PFSK-1 (cell line): ENCODE data around the gene GATA3.

Source experiments
- FOXP2 ChIP-seq: optimal IDR thresholded peaks from 2 replicates; pipeline ENCODE3; 2011; ENCODE audit warnings: borderline replicate concordance, control low read depth, inconsistent platforms; ENCODE audit not compliant: insufficient read depth; ENCODE audit errors: extremely low read length, extremely low read depth
- POLR2AphosphoS5 ChIP-seq: IDR thresholded peaks from 2 replicates; pipeline ENCODE4 v1.6.1; 2012; ENCODE audit warnings: low read depth, mild to moderate bottlenecking, control low read depth, low read length, moderate library complexity
- SIN3A ChIP-seq: IDR thresholded peaks from 2 replicates; pipeline ENCODE4 v1.6.1; 2012; ENCODE audit warnings: mild to moderate bottlenecking, low read length, moderate library complexity, borderline replicate concordance; ENCODE audit not compliant: insufficient read depth
- TAF1 ChIP-seq: IDR thresholded peaks from 2 replicates; pipeline ENCODE4 v1.6.1; 2012; ENCODE audit warnings: low read length, control low read depth, borderline replicate concordance; ENCODE audit not compliant: insufficient read depth
- TF ChIP-seq, protein P1 (sequence below), 2 experiments: IDR thresholded peaks; 2 replicates each; pipeline versions ENCODE4 v1.6.1 to v1.8.0; 2011 to 2012; ENCODE audit warnings: low read depth in 2 of 2, low read length in 2 of 2, control low read depth in 1 of 2, inconsistent platforms in 1 of 2, mild to moderate bottlenecking in 1 of 2, moderate library complexity in 1 of 2; ENCODE audit not compliant: insufficient read depth in 1 of 2

The GATA3 gene

DNA sequence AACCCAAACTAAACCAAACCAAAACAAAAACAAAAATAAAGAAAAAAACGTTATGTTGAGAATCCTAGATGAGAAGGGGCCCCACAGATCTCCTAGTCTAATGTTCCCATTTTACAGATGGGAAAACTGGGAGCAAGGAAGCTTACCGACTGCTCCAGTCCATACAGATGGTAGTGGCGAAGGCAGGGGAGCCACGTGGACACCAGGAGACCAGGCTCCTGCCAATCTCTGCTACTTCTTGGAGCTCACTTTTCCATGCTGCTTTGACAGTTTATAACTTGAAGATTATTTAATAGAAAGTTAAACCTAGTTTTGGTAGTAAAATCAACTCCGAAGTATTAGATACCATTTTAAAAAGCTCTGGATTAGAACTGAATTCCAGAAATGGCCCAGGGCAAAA is 62.0 kb downstream of the GATA3 start:
- TF ChIP-seq FOXP2 (no peak), SIN3A (no peak), POLR2AphosphoS5 (no peak), TAF1 (no peak)
- TF ChIP-seq, protein P1, sequence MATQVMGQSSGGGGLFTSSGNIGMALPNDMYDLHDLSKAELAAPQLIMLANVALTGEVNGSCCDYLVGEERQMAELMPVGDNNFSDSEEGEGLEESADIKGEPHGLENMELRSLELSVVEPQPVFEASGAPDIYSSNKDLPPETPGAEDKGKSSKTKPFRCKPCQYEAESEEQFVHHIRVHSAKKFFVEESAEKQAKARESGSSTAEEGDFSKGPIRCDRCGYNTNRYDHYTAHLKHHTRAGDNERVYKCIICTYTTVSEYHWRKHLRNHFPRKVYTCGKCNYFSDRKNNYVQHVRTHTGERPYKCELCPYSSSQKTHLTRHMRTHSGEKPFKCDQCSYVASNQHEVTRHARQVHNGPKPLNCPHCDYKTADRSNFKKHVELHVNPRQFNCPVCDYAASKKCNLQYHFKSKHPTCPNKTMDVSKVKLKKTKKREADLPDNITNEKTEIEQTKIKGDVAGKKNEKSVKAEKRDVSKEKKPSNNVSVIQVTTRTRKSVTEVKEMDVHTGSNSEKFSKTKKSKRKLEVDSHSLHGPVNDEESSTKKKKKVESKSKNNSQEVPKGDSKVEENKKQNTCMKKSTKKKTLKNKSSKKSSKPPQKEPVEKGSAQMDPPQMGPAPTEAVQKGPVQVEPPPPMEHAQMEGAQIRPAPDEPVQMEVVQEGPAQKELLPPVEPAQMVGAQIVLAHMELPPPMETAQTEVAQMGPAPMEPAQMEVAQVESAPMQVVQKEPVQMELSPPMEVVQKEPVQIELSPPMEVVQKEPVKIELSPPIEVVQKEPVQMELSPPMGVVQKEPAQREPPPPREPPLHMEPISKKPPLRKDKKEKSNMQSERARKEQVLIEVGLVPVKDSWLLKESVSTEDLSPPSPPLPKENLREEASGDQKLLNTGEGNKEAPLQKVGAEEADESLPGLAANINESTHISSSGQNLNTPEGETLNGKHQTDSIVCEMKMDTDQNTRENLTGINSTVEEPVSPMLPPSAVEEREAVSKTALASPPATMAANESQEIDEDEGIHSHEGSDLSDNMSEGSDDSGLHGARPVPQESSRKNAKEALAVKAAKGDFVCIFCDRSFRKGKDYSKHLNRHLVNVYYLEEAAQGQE (IDR thresholded peaks at IDR 0.05; ENCODE audit: insufficient read depth in 1 of 2, low read depth in 2 of 2, low read length in 2 of 2) = no peak

DNA sequence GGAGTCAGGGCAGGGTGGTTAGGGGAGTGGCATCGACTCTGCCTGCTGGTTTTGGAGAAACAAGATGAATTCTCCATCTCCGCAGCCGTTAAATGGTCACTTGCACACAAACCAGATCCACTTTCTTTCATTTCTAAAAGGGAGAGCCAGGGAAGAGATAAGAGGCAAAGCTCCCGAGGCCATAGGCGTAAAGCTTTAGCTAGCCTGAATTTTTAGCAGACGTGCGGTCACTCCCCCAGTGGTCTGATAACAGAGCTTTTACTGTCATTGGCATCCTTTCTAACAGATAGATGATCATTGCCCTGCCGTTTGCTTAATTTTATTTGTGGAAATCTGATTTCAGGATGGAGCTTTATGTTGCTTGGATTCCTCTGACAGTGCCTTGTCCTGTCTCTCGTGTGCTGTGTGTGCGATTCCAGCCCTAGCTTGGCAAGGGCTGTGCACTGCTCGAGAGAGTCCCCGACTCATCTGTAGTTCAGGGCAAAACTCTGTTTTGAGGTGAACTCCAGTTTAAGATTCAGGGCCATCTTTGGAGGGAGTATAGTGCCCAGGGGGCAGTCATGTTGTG is 62.5 kb downstream of the GATA3 start:
- TF ChIP-seq FOXP2 (no peak), TAF1 (no peak), SIN3A (no peak), POLR2AphosphoS5 (no peak)
- TF ChIP-seq, protein P1 (IDR thresholded peaks at IDR 0.05; ENCODE audit: insufficient read depth in 1 of 2, low read depth in 2 of 2, low read length in 2 of 2) = no peak

DNA sequence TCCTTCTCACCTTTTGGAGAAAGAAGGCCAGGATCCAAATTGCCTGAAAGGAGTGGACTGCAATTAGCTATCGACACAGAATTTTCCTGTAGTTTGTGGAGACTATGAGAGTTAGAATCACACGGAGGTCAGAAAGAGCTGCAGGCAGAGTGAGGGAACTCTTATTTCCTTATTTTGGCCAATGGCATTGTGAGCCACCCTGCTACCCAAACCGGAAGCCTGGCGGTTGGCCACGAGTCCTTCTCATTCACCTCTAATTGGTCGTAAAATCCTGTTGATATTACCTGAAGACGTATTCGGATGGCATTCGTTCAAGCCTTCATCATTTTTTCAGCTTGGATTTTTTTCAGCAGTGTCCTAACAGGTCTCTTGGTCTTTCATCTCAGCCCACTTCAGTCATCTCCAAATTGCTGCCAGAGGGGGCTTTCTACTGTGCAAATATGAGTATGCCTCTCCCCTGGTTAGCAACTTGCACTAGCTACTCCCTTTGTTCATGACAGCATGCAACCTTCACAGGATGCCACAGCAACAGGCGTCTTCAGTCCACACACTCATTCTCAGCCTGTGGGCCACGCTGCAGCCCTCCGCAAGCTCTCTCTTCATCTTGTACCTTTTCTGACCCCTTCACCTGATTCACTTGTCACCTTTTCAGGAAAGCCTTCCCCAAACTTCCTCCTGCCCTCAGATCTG is 66.9 kb downstream of the GATA3 start:
- no peak for TF ChIP-seq TAF1
- no peak for TF ChIP-seq POLR2AphosphoS5

DNA sequence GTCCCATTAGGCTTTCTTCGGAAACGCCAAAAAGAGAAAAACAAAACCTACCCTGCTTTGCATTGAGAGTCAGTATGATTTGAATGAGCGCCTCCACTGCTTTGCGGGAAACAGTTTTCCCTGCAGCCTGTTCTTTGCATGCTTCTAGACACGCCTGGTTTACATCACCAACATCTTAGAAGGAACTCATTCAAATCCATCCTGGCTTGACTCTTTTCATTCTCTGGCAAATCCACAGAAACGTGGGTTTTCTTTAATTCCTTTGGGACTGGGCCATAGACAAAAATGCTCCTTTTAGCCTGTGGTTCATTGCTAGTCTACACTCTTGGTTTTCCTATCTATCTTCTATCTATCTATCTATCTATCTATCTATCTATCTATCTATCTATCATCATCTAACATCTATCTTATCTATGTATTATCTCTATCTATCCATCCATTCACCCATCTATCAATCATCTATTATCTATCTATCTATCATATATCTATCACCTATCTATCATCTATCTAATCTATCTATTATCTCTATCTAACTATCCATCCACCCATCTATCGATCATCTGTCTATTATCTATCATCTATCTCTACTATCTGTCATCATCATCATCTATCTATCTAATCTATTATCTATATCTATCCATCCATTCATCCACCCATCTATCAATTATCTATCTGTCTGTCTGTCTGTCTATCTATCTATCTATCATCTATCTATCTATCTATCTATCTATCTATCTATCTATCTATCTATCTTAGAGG is 68.3 kb downstream of the GATA3 start:
- TF ChIP-seq FOXP2 (no peak), SIN3A (no peak), TAF1 (no peak), POLR2AphosphoS5 (no peak)
- TF ChIP-seq, protein P1 (IDR thresholded peaks at IDR 0.05; ENCODE audit: insufficient read depth in 1 of 2, low read depth in 2 of 2, low read length in 2 of 2) = no peak

DNA sequence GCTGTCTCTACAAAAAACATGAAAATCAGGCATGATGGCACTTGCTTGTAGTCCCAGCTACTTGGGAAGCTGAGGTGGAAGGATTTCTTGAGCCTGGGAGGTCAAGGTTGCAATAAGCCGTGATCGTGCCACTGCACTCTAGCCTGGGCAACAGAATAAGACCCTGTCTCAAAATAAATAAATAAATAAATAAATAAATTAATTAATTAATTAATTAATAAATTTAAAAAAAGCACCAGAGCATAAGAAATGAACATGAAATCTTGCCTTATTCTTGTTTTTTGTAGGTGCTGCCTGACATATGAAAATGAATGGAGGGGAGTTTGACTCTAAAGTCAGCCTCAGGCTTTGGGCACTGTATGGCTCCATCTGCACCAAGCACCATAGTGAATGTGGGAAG is 69.9 kb downstream of the GATA3 start:
- TF ChIP-seq, protein P1 (IDR thresholded peaks at IDR 0.05; ENCODE audit: insufficient read depth in 1 of 2, low read depth in 2 of 2, low read length in 2 of 2) = no peak
- TF ChIP-seq SIN3A (no peak), POLR2AphosphoS5 (no peak), FOXP2 (no peak), TAF1 (no peak)
